ENCODE results near the gene IFRD2. TPM values are rescaled to one million over a fixed set of nuclear protein-coding genes. Genes with fewer than 3 reads are reported as not detected.

Gene IFRD2
- total RNA-seq, 1 donor from 2014 or later = 77.1 TPM

DNA sequence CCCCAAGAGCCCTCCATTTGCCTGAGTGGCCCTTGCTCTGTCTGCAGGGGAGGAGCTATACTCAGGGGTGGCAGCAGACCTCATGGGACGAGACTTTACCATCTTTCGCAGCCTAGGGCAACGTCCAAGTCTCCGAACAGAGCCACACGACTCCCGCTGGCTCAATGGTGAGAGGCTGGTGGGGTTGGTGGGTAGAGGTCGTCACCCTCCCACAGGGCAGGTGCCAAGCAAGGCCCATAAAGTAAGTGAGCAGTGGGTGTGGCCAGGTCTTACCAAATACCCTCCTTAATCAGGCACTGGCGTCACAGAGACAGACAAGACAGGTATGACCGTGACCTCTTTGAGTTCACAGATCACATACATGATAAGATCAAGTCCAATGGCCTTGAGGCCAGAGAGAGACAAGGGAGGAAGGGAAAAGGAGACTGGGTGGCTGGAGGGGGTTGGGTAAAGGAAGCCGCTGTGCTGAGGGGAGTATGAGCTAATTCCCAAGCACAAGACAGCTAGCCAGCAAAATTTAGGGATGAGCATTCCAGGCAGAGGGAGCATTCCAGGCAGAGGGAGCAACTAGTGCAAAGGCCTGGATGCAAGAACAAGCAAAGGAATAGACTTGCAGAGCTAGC, 20.8 kb downstream of the IFRD2 start:
- peaks cover 35% of the 10 kb centered on the region for H3K4me1 Mint-ChIP-seq
- TF ChIP-seq, protein P1, sequence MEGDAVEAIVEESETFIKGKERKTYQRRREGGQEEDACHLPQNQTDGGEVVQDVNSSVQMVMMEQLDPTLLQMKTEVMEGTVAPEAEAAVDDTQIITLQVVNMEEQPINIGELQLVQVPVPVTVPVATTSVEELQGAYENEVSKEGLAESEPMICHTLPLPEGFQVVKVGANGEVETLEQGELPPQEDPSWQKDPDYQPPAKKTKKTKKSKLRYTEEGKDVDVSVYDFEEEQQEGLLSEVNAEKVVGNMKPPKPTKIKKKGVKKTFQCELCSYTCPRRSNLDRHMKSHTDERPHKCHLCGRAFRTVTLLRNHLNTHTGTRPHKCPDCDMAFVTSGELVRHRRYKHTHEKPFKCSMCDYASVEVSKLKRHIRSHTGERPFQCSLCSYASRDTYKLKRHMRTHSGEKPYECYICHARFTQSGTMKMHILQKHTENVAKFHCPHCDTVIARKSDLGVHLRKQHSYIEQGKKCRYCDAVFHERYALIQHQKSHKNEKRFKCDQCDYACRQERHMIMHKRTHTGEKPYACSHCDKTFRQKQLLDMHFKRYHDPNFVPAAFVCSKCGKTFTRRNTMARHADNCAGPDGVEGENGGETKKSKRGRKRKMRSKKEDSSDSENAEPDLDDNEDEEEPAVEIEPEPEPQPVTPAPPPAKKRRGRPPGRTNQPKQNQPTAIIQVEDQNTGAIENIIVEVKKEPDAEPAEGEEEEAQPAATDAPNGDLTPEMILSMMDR (conservative IDR thresholded peaks at IDR 0.05) = no peak
- H3K9me3 Mint-ChIP-seq = no peaks in the 10 kb centered on the region
- H3K27ac Mint-ChIP-seq (ENCODE audit: unreplicated experiment) = no peak overlapping the region
- peak overlapping the region; percentile 6 for H3K4me3 Mint-ChIP-seq
- DNase-seq (ENCODE audit: low read depth, low spot score) = no peak
- peaks cover 47% of the 10 kb centered on the region for H3K27me3 Mint-ChIP-seq (ENCODE audit: low read depth)
- no peaks in the 10 kb centered on the region for H3K36me3 Mint-ChIP-seq (ENCODE audit: low read depth)

DNA sequence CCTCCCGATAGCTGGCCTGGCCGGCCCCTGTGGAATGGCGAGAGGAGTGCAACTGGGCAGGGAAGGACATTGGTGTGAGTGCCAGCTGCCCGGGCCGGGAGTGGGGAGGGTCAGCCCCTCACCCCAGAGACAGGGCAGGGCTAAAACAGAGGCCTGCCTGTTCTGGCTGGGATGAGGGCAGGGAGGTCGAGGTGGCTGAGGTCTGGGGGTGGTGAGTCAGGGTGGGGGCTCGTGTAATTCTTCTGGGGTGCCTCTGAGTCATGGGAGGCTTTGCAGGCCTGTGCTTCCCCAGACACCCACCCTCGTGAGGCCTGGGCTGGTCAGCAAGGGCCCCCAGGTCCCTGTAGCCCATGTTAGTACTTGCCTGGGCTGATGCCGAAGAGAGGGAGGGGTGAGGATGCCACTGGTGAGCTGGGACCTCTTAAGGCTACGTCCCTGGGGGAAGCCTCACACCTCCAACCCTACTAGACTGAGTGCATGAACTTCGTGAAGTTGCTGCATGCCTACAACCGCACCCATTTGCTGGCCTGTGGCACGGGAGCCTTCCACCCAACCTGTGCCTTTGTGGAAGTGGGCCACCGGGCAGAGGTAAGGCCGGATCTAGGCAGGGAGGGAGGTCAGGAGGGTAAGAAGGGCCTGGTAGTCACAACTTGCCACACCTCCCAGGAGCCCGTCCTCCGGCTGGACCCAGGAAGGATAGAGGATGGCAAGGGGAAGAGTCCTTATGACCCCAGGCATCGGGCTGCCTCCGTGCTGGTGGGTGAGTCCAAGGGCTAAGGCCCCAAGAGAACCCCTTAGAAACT, 21.6 kb downstream of the IFRD2 start:
- no peak for DNase-seq (ENCODE audit: low read depth, low spot score)
- peaks cover 45% of the 10 kb centered on the region for H3K27me3 Mint-ChIP-seq (ENCODE audit: low read depth)
- no peaks in the 10 kb centered on the region for H3K36me3 Mint-ChIP-seq (ENCODE audit: low read depth)
- no peak overlapping the region for H3K4me3 Mint-ChIP-seq
- peaks cover 38% of the 10 kb centered on the region for H3K4me1 Mint-ChIP-seq
- no peaks in the 10 kb centered on the region for H3K9me3 Mint-ChIP-seq
- TF ChIP-seq, protein P1 (conservative IDR thresholded peaks at IDR 0.05) = no peak
- no peak overlapping the region for H3K27ac Mint-ChIP-seq (ENCODE audit: unreplicated experiment)

DNA sequence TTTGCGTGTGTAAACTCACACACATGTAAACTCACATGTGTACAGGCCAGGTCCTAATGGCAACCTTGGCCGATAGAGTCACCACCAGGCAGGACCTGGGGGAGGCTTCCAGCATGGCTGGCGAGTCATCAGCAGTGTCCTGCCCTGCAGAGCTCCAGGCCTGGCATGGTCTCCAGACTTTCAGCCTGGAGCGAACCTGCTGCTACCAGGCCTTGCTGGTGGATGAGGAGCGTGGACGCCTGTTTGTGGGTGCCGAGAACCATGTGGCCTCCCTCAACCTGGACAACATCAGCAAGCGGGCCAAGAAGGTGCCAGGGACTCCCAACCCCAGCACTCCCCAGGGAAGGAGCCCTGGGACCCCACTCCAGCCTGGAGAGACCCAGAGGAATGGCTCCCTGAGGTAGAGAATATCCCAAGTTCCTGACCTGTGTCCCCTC, 22.2 kb downstream of the IFRD2 start:
- H3K27ac Mint-ChIP-seq (ENCODE audit: unreplicated experiment) = no peak overlapping the region
- H3K4me1 Mint-ChIP-seq = peaks cover 36% of the 10 kb centered on the region
- TF ChIP-seq, protein P1 (conservative IDR thresholded peaks at IDR 0.05) = no peak
- no peaks in the 10 kb centered on the region for H3K36me3 Mint-ChIP-seq (ENCODE audit: low read depth)
- no peaks in the 10 kb centered on the region for H3K9me3 Mint-ChIP-seq
- no peak overlapping the region for H3K4me3 Mint-ChIP-seq
- H3K27me3 Mint-ChIP-seq (ENCODE audit: low read depth) = peaks cover 39% of the 10 kb centered on the region
- no peak for DNase-seq (ENCODE audit: low read depth, low spot score)

DNA sequence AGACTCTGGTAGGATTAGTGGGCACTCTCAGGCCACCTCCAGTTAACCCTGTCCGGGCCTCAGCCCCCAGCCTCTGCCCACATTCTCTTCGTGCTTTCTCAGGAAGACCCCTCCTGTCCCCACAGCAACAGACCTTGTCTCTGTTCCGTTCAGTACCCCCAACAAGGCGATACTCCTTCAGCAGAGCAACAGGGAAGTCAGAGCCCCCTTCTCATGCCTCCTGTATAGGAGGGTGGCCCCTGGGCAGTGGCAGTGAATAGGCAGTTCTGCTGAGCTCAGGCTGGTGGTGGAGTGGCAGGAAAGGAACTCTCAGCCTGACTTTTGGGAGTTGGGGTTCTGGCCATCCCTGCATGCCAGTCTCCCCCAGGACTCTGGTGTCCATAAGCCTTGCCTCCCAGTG, 22.8 kb downstream of the IFRD2 start:
- Mint-ChIP-seq H3K27ac (ENCODE audit: unreplicated experiment) (no peak overlapping the region), H3K4me1 (peaks cover 35% of the 10 kb centered on the region), H3K9me3 (no peaks in the 10 kb centered on the region), H3K27me3 (ENCODE audit: low read depth) (peaks cover 34% of the 10 kb centered on the region), H3K36me3 (ENCODE audit: low read depth) (no peaks in the 10 kb centered on the region), H3K4me3 (peak overlapping the region; percentile 51)
- no peak for DNase-seq (ENCODE audit: low read depth, low spot score)
- TF ChIP-seq, protein P1 (conservative IDR thresholded peaks at IDR 0.05) = no peak

DNA sequence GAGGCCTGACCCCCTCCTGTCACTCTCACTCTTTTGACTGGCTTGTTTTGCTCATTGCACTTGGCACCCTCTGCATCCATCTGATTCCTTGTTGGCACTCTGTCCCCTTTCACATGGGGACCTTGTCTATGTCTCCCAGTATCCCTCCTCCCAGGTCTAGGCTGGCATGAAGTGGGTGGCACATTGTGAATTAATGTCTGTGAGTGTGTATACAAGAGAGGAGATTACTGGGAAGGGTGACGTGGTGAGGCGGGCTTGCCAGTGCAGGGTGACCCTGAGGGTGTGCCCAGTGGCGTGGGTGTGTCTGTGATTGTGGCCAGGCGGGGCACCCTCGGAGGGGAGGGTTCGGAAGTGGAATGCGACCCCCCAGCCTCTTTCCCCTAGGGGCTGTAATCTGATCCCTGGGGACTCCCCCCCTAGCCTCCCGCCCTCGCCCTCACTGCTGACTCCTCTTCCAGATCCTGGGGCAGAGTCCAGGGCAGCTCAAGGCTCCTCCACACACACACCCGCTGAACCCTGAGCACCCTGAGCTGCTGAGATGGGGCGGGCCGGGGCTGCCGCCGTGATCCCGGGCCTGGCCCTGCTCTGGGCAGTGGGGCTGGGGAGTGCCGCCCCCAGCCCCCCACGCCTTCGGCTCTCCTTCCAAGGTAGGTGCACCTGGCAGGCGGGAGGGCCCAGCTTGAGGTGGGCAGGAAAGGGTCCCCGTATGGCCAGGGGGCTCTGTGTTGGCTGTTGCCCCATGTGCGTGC, 23.4 kb downstream of the IFRD2 start, which contains the start of gene SEMA3B:
Gene SEMA3B, plus strand, starts transcription at position 445 of the 749 bp plus-strand sequence. Its CDS starts 94 bp downstream, at position 539.
- H3K36me3 Mint-ChIP-seq (ENCODE audit: low read depth) = no peaks in the 10 kb centered on the region
- DNase-seq (ENCODE audit: low read depth, low spot score) = no peak
- TF ChIP-seq, protein P1 (conservative IDR thresholded peaks at IDR 0.05) = no peak
- peaks cover 28% of the 10 kb centered on the region for H3K27me3 Mint-ChIP-seq (ENCODE audit: low read depth)
- H3K9me3 Mint-ChIP-seq = no peaks in the 10 kb centered on the region
- H3K4me1 Mint-ChIP-seq = peaks cover 35% of the 10 kb centered on the region
- peak within 1 kb of the TSS; percentile 51 for H3K4me3 Mint-ChIP-seq
- no peak within 1 kb of the TSS for H3K27ac Mint-ChIP-seq (ENCODE audit: unreplicated experiment)
